GM18526 (cell line): ENCODE measurements around the gene SAXO2.

Experiments used
- POLR2A ChIP-seq: IDR thresholded peaks from 3 replicates; pipeline ENCODE4 v1.6.1; 2011; ENCODE audit not compliant: insufficient read length; ENCODE audit errors: extremely low read depth

The SAXO2 gene

DNA sequence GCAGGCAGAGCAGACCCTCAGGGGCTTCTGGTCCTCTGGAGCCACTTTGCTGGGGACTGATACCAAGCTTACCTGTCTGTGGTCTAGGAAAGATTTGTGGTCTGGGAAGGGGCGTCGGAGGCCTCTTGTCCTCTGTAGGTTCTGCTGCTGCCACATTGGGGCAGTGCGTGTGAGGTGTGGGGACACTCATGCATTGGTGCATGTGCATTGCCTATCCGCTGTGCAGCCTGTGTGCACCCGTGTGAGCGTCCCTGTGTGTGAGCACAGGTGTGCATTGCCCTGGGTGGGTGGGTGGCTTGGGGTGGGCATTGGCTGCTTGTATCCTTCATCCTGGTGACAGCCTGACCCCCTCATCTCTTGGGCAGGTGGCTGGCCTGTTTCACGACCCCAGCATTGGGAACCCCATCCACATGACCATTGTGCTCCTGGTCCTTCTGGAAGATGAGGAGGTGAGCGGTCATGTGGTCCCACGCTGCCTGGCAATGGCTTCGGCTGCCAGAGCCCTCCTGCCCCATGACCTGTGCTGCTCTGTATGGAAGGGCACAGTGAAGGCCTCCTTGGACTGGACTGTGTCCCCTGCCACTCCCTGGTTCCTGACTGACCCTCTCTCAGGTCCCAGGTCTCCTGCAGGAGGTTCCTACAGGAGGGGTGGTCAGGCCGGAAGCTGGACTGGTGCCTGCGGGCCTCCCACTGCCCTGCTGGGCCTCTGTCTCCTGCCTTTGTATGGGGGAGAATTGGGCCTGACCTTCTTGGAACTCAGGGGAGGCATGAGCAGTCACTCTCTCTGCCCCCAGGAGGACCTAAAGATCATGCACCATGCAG, 41.5 kb downstream of the SAXO2 start:
- no peak for TF ChIP-seq POLR2A

DNA sequence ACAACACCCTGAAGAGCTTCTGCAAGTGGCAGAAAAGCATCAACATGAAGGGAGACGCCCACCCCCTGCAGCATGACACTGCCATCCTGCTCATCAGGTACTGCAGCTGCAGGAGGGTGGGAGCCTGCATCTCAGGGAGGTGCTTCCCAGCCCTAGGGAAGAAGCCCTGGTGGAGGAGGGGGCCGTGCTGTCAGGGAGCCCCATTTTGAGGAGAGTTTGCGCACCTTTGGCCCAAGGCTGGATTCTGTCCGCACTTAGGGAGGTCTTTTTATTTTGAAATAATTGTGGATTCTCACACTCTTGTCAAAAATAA, 42.1 kb downstream of the SAXO2 start:
- no peak for TF ChIP-seq POLR2A

DNA sequence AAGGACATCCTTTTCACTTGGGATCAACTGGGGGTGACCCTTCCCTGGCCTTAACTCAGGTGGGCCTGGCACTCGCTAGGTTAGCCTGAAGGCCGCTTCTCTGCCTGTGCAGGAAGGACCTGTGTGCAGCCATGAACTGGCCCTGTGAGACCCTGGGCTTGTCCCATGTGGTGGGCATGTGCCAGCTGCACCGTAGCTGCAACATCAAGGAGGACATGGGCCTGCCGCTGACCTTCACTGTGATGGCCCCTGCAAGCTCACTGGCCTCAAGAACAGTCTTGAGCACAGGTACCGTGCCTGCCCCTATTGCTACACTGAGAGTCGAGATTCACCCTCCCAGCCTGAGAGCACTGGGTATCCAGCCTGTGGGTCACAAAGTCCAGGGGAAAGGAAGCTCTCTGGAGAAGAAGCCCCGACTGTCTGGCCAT, 43.0 kb downstream of the SAXO2 start:
- TF ChIP-seq POLR2A = no peak

DNA sequence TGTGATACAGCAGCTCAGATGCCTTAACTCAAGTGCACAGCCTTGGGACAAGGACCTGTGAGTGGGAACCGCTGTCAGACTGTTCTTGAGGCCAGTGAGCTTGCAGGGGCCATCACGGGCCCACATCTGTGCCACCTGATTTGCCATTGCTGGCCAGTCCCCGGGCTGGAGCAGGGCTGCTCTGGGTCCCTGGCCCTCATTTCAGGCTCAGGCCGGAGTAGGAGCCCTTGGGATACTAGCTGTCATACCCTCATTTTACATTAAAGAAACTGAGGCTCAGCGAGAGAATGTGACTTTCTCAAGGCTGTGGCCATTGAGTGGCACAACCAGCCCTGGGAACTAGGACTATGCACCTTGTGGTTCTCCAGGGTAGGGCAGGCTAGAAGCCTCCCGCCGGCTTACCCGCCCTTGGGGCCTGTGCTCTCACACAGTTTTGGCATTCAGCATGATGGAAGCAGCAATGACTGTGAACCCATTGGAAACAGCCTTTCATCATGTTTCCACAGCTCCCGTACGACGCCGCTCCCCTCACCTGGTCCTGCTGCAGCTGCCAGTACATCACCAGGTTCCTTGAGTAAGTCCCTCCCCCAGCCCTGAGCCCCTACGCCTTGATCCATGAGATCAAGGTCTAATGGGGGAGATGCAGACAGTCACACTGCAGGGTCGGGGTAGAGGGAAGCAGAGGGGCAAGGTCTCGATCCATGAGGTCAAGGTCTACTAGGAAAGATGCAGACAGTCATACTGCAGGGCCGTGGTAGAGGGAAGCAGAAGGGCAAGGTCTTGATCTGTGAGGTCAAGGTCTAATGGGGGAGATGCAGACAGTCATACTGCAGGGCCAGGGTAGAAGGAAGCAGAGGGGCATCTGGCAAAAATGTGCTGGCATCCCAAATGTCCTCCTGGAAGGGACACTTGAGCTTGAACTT, 44.4 kb downstream of the SAXO2 start:
- TF ChIP-seq POLR2A = no peak

DNA sequence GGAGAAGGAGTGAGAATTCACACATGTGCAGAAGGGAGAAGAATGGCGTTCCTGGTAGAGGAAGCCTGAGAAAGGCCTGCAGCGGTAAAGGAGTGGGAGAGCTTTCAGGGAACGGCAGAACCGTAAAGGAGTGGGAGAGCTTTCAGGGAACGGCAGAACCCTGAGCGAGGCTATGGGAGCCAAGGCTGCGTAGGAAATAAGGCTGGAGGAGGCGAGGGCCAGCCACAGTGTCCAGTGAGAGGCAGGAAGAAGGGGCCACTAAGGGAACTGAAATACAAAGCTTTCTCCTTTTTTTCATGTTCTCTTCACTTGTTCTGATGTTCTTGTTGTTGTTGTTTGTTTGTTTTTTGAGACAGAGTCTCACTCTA, 45.1 kb downstream of the SAXO2 start:
- TF ChIP-seq POLR2A = no peak

DNA sequence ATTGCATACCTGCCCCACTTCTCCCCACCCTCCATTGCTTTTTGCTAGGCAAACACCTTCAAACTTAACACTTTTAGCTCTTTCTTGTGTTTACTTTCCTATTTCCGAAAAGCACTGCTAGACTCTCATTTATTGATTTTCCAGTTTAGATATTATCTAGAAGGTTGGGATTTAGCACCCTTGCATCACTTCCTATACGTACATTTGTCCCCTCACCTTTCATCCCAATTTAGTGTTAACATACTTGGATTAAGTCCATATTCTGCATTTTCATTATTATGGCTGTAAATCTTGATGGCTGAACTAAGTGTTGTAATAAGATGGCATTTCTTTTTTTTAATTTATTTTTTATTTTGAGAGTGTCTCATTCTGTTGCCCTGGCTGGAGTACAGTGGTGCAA, 47.2 kb downstream of the SAXO2 start:
- no peak for TF ChIP-seq POLR2A

DNA sequence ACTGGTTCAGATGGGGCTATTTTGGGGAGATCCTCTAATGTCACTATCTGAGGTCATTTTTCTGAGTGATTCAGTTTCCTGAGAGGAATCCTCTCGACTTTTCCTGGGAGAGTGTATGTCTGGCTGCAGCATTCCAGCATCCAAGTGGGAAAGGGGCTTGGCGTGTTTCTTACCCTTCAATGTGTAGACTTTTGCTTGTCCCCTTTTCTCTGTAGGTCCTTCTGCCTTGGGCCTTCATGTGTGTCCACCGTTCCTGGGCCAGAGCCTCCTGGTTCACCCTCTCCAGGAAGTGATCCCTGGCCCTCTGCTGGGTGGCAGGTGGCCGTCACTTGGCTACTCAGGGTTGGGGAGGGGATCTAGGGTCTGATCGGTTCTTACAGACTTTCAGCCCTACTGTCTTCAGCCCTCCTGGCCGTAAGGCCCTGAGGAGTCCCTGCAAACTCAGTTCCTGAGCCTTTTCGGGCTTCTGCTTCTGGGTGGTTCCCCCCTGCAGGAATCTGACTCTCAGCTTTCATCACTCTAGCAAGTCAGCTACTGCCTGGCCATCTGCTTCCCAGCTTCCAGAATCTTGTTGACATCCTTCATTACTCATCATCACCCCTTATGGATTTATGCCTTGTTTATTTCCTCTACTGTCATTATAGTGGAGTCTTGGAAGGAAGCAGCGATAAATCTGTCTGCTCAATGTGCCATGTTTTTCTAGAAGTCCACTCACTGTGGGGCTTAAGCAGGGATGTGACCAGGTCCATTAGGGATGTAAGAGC, 50.1 kb downstream of the SAXO2 start:
- TF ChIP-seq POLR2A = no peak

DNA sequence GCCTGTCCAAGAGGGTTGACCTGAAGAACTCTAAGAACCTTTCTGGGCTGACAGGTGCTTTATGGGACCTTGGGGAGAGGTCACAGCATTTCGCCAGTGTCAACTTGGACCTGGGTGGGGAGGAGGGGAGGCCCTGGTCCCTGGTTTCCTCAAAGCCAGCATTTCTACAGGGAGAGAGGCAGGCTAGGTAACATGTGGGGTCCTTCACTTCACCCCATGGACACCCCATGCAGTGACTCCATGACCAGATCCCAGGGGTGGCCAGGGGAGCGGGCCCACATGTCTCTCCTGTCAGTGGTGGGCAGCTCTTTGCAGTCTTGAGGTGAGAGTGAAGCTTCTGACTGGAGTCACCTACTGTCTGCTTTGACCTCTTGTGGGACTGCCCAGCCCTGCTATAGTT, 50.8 kb downstream of the SAXO2 start:
- no peak for TF ChIP-seq POLR2A

DNA sequence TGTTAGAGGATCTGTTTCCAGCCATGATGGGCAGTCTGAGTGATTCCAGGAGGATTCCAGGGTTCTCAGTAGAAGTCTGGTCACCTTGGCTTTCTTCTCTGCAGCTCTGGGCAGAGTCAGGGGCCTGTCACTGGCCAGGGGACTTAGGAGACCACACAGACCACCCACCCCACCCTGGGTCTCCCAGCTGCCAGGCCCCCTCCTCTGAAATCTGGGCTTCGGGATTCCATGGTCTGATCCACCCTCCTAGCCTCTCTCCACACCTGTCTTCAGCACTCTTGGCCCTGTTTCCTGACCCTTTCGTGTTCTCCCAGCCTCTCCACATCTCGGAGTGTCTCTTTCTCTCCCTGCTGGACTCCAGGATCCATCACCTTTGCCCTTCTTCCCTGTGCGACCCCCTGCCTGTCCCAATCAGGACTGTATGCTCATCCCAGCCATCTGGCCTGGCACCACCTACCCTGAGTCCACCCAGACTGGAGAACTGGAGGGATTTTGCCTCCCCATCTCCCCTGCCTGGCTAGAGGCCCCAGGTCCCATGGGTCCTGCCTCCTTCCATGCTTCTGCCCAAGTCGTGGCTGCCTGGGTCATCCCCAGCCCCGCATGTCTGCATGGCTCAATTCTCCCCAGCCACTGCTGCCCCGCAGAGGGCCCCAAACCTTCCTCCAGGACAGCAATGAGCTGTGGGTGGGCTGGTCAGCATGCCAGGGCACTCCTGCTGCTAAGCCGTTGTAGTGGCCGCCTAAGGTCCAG, 52.3 kb downstream of the SAXO2 start:
- no peak for TF ChIP-seq POLR2A

DNA sequence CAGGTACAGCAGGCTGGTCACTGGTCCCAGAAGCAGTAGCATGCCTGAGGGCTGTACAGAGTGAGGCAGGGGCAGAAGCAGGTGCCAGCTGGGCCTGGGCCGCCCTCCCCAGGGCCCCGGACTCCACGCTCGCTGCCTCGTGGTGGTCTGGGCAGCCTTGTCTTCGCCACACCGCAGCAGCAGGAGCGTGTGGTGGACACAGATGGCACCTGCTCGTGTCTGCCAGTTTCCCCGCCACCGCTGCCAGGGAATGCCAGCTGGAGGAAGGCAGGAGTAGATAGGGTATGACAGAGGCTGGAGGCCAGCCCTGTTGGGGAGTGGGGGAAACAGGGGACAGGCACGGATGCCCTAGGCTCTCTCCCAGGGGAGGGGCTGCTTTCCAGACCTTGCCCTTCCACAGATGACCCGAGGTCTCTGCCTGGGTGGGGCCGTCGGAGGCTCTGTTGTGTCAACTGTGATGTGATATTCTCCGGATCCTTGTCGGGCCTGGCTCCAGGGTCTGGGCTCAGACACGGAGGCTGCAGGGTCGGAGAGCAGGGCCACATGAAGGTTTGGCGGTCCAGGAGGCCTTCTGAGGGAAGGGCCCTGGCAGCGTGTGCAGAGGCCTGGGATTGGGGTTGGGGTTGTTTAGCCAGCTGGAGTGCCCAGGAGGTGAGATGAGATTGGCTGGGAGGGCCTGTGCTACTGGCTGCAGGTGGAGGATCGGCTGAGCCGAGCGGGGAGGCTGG, 53.1 kb downstream of the SAXO2 start:
- no peak for TF ChIP-seq POLR2A

DNA sequence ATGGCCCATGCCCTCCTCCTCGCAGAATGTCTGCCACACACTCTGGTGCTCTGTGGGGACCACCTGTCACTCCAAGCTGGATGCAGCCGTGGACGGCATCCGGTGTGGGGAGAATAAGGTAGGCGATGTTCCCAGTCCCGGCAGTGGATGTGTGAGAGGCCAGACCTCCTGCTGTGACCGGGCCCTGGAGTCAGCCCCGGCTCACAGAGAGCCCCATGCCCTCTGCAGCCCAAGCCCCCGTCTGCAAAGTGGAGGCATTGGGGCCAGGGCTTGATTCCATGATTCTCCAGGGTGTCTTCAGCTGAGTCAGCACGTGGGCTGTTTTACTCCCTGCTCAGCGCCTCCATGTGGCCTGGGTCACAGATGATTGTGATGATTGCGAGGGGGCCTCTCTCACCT, 54.5 kb downstream of the SAXO2 start:
- no peak for TF ChIP-seq POLR2A
